ENCODE data around the gene APP. TPM values are rescaled to one million over a fixed set of nuclear protein-coding genes. Genes with fewer than 3 reads are reported as not detected.

APP gene
- total RNA-seq, 2 experiments from 2014 or later: 0.55 TPM; not detected in 1

GRCh38 chr21:25913479-25913878 is 257.1 kb downstream of the APP start:
- DNase-seq (ENCODE audit: low spot score): no peak
- Histone ChIP-seq H4K20me1 (ENCODE audit: insufficient read depth, low read length) (no peaks in the 10 kb centered on the region), H3K9me2 (ENCODE audit: insufficient read depth, low read length) (no peaks in the 10 kb centered on the region), H3K27ac (ENCODE audit: low read depth, low read length, poor library complexity, severe bottlenecking) (no peak overlapping the region), H3K9me3 (ENCODE audit: low read length) (no peaks in the 10 kb centered on the region), H3K4me1 (ENCODE audit: insufficient read depth, low read length, poor library complexity, severe bottlenecking) (no peaks in the 10 kb centered on the region), H3K36me3 (ENCODE audit: insufficient read depth, low read length) (no peaks in the 10 kb centered on the region), H3K79me2 (ENCODE audit: insufficient read depth, low read depth, low read length) (no peaks in the 10 kb centered on the region), H3K4me2 (ENCODE audit: low read length) (no peak overlapping the region), H3K4me3 (ENCODE audit: low read depth, low read length, poor library complexity, severe bottlenecking) (no peak overlapping the region), H2AFZ (ENCODE audit: low read length) (no peak overlapping the region)
- intact Hi-C loops (cut with micrococcal nuclease; ENCODE audit: unreplicated experiment): no loop called here
- POLR2A ChIA-PET: interaction anchor here (1.4 kb wide), 1 partner anchor 54 kb away, joined by 5 read pairs; no protein-coding TSS in a partner anchor
- CTCF ChIA-PET (ENCODE audit: unreplicated experiment): no interaction called here
- no peak for TF ChIP-seq CTCF (conservative IDR thresholded peaks at IDR 0.05; ENCODE audit: low read length)
- no peak for TF ChIP-seq EZH2phosphoT487 (IDR thresholded peaks at IDR 0.05; ENCODE audit: borderline replicate concordance, low read depth, low read length)
- BruUV-seq (replicated peaks): no TSS peak

- H3K36me3 ChIP-seq (ENCODE audit: insufficient read depth, low read length): no peaks in the 10 kb centered on the region
- H3K4me2 ChIP-seq (ENCODE audit: low read length): no peak overlapping the region
- H3K9me2 ChIP-seq (ENCODE audit: insufficient read depth, low read length): no peaks in the 10 kb centered on the region
- H3K79me2 ChIP-seq (ENCODE audit: insufficient read depth, low read depth, low read length): no peaks in the 10 kb centered on the region
- POLR2A ChIA-PET: interaction anchor here (1.4 kb wide), 1 partner anchor 55 kb away, joined by 5 read pairs; no protein-coding TSS in a partner anchor
- no peak for TF ChIP-seq EZH2phosphoT487 (IDR thresholded peaks at IDR 0.05; ENCODE audit: borderline replicate concordance, low read depth, low read length)
- TF ChIP-seq CTCF (conservative IDR thresholded peaks at IDR 0.05; ENCODE audit: low read length): no peak
- no peak for DNase-seq (ENCODE audit: low spot score)
- no peaks in the 10 kb centered on the region for H4K20me1 ChIP-seq (ENCODE audit: insufficient read depth, low read length)
- no TSS peak for BruUV-seq (replicated peaks)
- intact Hi-C loops (cut with micrococcal nuclease; ENCODE audit: unreplicated experiment): no loop called here
- no peak overlapping the region for H3K27ac ChIP-seq (ENCODE audit: low read depth, low read length, poor library complexity, severe bottlenecking)
- H3K4me1 ChIP-seq (ENCODE audit: insufficient read depth, low read length, poor library complexity, severe bottlenecking): no peaks in the 10 kb centered on the region
- CTCF ChIA-PET (ENCODE audit: unreplicated experiment): no interaction called here
- no peaks in the 10 kb centered on the region for H3K9me3 ChIP-seq (ENCODE audit: low read length)
- H3K4me3 ChIP-seq (ENCODE audit: low read depth, low read length, poor library complexity, severe bottlenecking): no peak overlapping the region
- no peak overlapping the region for H2AFZ ChIP-seq (ENCODE audit: low read length)
These were observed 258.2 kb downstream of the APP start for GRCh38 chr21:25912402-25912746.

- intact Hi-C loops (cut with micrococcal nuclease; ENCODE audit: unreplicated experiment): no loop called here
- Histone ChIP-seq H3K27ac (ENCODE audit: low read depth, low read length, poor library complexity, severe bottlenecking) (no peak overlapping the region), H4K20me1 (ENCODE audit: insufficient read depth, low read length) (no peaks in the 10 kb centered on the region), H3K9me2 (ENCODE audit: insufficient read depth, low read length) (no peaks in the 10 kb centered on the region), H3K9me3 (ENCODE audit: low read length) (no peaks in the 10 kb centered on the region), H3K79me2 (ENCODE audit: insufficient read depth, low read depth, low read length) (no peaks in the 10 kb centered on the region), H3K4me2 (ENCODE audit: low read length) (no peak overlapping the region), H3K36me3 (ENCODE audit: insufficient read depth, low read length) (no peaks in the 10 kb centered on the region), H3K4me1 (ENCODE audit: insufficient read depth, low read length, poor library complexity, severe bottlenecking) (no peaks in the 10 kb centered on the region), H2AFZ (ENCODE audit: low read length) (no peak overlapping the region), H3K4me3 (ENCODE audit: low read depth, low read length, poor library complexity, severe bottlenecking) (no peak overlapping the region)
- POLR2A ChIA-PET: interaction anchor here (0.6 to 1.4 kb wide), 3 partner anchors 11 to 67 kb away, joined by 3 to 5 read pairs (median 5); no protein-coding TSS in a partner anchor
- BruUV-seq (replicated peaks): no TSS peak
- CTCF ChIA-PET (ENCODE audit: unreplicated experiment): no interaction called here
- no peak for DNase-seq (ENCODE audit: low spot score)
- no peak for TF ChIP-seq EZH2phosphoT487 (IDR thresholded peaks at IDR 0.05; ENCODE audit: borderline replicate concordance, low read depth, low read length)
- TF ChIP-seq CTCF (conservative IDR thresholded peaks at IDR 0.05; ENCODE audit: low read length): no peak
These were observed 258.7 kb downstream of the APP start for GRCh38 chr21:25911730-25912401.
